ENCODE data around the gene ANXA3.

GRCh38 chr4:78591404-78591803 lies 39.8 kb downstream of the ANXA3 start:
- no peak for TF ChIP-seq CTCF (IDR thresholded peaks at IDR 0.05)
- no peak for TF ChIP-seq POLR2A (IDR thresholded peaks at IDR 0.05)

Data from adrenal gland (tissue), 5 donors.